GM12801 (cell line): ENCODE measurements around the gene KPNA3.

Source experiments
- CTCF ChIP-seq: IDR thresholded peaks from one replicate; pipeline ENCODE4 v1.5.1; 2011; ENCODE audit warnings: control low read depth; ENCODE audit not compliant: insufficient read length; ENCODE audit errors: extremely low read depth

The KPNA3 gene

GRCh38 chr13:49792550-49793324 lies at the start of gene KPNA3:
Gene KPNA3 (minus strand): TSS chr13:49792682. CDS start chr13:49792506, 176 bp downstream.
- TF ChIP-seq CTCF = no peak

GRCh38 chr13:49841964-49842363 lies 49.5 kb upstream of the KPNA3 start:
- TF ChIP-seq CTCF = no peak

- no peak for TF ChIP-seq CTCF
Measured at GRCh38 chr13:49840675-49841074, 48.2 kb upstream of the KPNA3 start.

- TF ChIP-seq CTCF = no peak
Measured at GRCh38 chr13:49840266-49840665, 47.8 kb upstream of the KPNA3 start.

- TF ChIP-seq CTCF = no peak
Measured at GRCh38 chr13:49838989-49839388, 46.5 kb upstream of the KPNA3 start.

GRCh38 chr13:49836516-49836915 lies 44.0 kb upstream of the KPNA3 start:
- TF ChIP-seq CTCF = no peak

GRCh38 chr13:49833402-49833801 lies 40.9 kb upstream of the KPNA3 start:
- TF ChIP-seq CTCF = no peak
